Nephron progenitor cell (in vitro differentiated cells): ENCODE data around the gene ACSL4.

Experiments
- DNase-seq: peaks from one replicate; pipeline ENCODE4 v3.0.0; 2021
- H3K27ac Mint-ChIP-seq: 2 replicates; pipeline ENCODE4 v1.8.0; 2021; ENCODE audit warnings: mild to moderate bottlenecking, moderate library complexity, mixed read lengths
- H3K27me3 Mint-ChIP-seq: 2 replicates; pipeline ENCODE4 v1.8.0; 2021; ENCODE audit warnings: mild to moderate bottlenecking, low read depth, mixed read lengths; ENCODE audit not compliant: poor library complexity
- H3K36me3 Mint-ChIP-seq: 2 replicates; pipeline ENCODE4 v1.8.0; 2021; ENCODE audit warnings: low read depth, mixed read lengths
- H3K4me1 Mint-ChIP-seq: 2 replicates; pipeline ENCODE4 v1.8.0; 2021; ENCODE audit warnings: mixed read lengths
- H3K4me3 Mint-ChIP-seq: 2 replicates; pipeline ENCODE4 v1.8.0; 2021; ENCODE audit warnings: mild to moderate bottlenecking, moderate library complexity, mixed read lengths
- H3K9me3 Mint-ChIP-seq: 2 replicates; pipeline ENCODE4 v1.8.0; 2021; ENCODE audit warnings: mild to moderate bottlenecking, moderate library complexity, mixed read lengths
- TF ChIP-seq, protein P1 (sequence below): fragments of 200-600 bp; sonication (generic); IDR thresholded peaks from 2 replicates; pipeline ENCODE4 v1.5.0; 2021; ENCODE audit warnings: antibody characterized with exemption

ACSL4 gene

DNA sequence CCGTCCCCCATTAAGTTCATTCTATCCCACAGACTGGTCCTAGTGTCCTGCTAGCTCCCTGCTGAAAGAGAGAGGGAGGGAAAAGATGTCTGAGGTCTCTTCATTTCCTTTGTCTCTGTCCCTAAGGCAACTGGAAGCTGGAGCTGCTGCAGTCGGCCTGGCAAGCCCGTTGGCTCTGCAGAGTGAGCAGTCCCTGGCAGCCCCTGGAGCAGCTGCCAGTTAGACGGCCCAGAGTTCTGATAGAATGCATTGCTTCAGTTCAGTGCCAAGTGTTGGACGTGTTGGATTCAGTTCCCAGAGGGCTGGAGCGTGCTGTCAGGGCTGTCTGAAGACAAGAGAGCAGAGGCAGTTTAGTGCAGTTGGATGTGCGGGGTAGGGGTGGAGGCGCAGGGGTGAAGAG is 109.1 kb downstream of the ACSL4 start:
- DNase-seq, result no peak
- no peak overlapping the region for H3K27ac Mint-ChIP-seq
- peaks cover 3% of the 10 kb centered on the region for H3K27me3 Mint-ChIP-seq
- TF ChIP-seq, protein P1, sequence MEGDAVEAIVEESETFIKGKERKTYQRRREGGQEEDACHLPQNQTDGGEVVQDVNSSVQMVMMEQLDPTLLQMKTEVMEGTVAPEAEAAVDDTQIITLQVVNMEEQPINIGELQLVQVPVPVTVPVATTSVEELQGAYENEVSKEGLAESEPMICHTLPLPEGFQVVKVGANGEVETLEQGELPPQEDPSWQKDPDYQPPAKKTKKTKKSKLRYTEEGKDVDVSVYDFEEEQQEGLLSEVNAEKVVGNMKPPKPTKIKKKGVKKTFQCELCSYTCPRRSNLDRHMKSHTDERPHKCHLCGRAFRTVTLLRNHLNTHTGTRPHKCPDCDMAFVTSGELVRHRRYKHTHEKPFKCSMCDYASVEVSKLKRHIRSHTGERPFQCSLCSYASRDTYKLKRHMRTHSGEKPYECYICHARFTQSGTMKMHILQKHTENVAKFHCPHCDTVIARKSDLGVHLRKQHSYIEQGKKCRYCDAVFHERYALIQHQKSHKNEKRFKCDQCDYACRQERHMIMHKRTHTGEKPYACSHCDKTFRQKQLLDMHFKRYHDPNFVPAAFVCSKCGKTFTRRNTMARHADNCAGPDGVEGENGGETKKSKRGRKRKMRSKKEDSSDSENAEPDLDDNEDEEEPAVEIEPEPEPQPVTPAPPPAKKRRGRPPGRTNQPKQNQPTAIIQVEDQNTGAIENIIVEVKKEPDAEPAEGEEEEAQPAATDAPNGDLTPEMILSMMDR, result no peak
- H3K4me3 Mint-ChIP-seq, result peak overlapping the region; percentile 69
- peaks cover 36% of the 10 kb centered on the region for H3K4me1 Mint-ChIP-seq
- H3K36me3 Mint-ChIP-seq, result peaks cover 10% of the 10 kb centered on the region
- H3K9me3 Mint-ChIP-seq, result peaks cover 20% of the 10 kb centered on the region

DNA sequence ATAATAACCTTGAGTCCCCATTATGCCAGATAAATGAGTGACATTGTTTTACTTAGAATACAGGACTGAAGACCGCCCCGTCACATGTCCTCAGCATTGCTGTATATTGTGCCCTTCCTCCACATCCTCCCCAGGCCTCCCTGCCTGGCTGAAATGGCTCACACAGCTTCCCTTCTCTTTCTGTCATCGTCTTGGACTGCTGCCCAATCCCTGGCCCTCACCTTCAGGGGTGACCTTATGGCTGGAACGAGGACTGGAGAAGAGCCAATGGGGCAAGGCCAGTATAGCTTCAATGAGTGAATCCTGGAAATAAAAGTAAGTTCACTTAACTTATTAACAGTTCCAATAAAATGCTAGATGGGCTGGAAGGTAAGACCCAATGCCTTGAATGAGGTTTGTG is 110.8 kb downstream of the ACSL4 start:
- TF ChIP-seq, protein P1, result no peak
- H3K36me3 Mint-ChIP-seq, result peaks cover under 1% of the 10 kb centered on the region
- peaks cover 10% of the 10 kb centered on the region for H3K9me3 Mint-ChIP-seq
- peaks cover 31% of the 10 kb centered on the region for H3K4me1 Mint-ChIP-seq
- H3K27ac Mint-ChIP-seq, result no peak overlapping the region
- no peak for DNase-seq
- H3K27me3 Mint-ChIP-seq, result peaks cover 3% of the 10 kb centered on the region
- H3K4me3 Mint-ChIP-seq, result no peak overlapping the region

- Mint-ChIP-seq H3K4me1 (peaks cover 31% of the 10 kb centered on the region), H3K9me3 (no peaks in the 10 kb centered on the region), H3K36me3 (no peaks in the 10 kb centered on the region), H3K27ac (no peak overlapping the region), H3K27me3 (peaks cover 7% of the 10 kb centered on the region), H3K4me3 (no peak overlapping the region)
- DNase-seq, result no peak
- TF ChIP-seq, protein P1, result no peak
Observed at GRCh38 chrX:109619771-109620170, 113.3 kb downstream of the ACSL4 start.

- DNase-seq, result no peak
- Mint-ChIP-seq H3K4me3 (no peak overlapping the region), H3K27me3 (peaks cover 7% of the 10 kb centered on the region), H3K27ac (no peak overlapping the region), H3K9me3 (no peaks in the 10 kb centered on the region), H3K4me1 (peaks cover under 1% of the 10 kb centered on the region), H3K36me3 (no peaks in the 10 kb centered on the region)
- TF ChIP-seq, protein P1, result no peak
Observed at GRCh38 chrX:109614951-109615350, 118.1 kb downstream of the ACSL4 start.

GRCh38 chrX:109601486-109601885 is 131.6 kb downstream of the ACSL4 start:
- DNase-seq, result no peak
- peak overlapping the region; percentile 84 for H3K27ac Mint-ChIP-seq
- TF ChIP-seq, protein P1, result no peak
- H3K4me1 Mint-ChIP-seq, result peaks cover 29% of the 10 kb centered on the region
- peaks cover 20% of the 10 kb centered on the region for H3K9me3 Mint-ChIP-seq
- no peaks in the 10 kb centered on the region for H3K36me3 Mint-ChIP-seq
- peaks cover 26% of the 10 kb centered on the region for H3K27me3 Mint-ChIP-seq
- H3K4me3 Mint-ChIP-seq, result no peak overlapping the region

GRCh38 chrX:109600237-109600651 is 132.8 kb downstream of the ACSL4 start:
- peak overlapping the region; percentile 63 for H3K4me3 Mint-ChIP-seq
- H3K9me3 Mint-ChIP-seq, result peaks cover 7% of the 10 kb centered on the region
- peaks cover 29% of the 10 kb centered on the region for H3K4me1 Mint-ChIP-seq
- peak; percentile 52 for DNase-seq
- TF ChIP-seq, protein P1, result no peak
- no peaks in the 10 kb centered on the region for H3K36me3 Mint-ChIP-seq
- H3K27ac Mint-ChIP-seq, result no peak overlapping the region
- peaks cover 23% of the 10 kb centered on the region for H3K27me3 Mint-ChIP-seq
